Left ventricle myocardium inferior (tissue), 1 donor: ENCODE measurements around the gene PHRF1. TPM values are rescaled to one million over a fixed set of nuclear protein-coding genes. Genes with fewer than 3 reads are reported as not detected.

ENCODE experiments used
- DNase-seq: peaks from one replicate; pipeline ENCODE4 v3.0.0-alpha.2; 2020
- H3K27ac ChIP-seq: fragments of 200-600 bp; replicated peaks from 2 replicates; pipeline ENCODE4 v1.8.0; 2021
- H3K27me3 ChIP-seq: fragments of 200-600 bp; 2 replicates; pipeline ENCODE4 v1.8.0; 2021; ENCODE audit warnings: low read depth
- H3K36me3 ChIP-seq: fragments of 200-600 bp; 2 replicates; pipeline ENCODE4 v1.8.0; 2021
- H3K4me1 ChIP-seq: fragments of 200-600 bp; 2 replicates; pipeline ENCODE4 v1.8.0; 2021
- H3K4me3 ChIP-seq: fragments of 200-600 bp; 2 replicates; pipeline ENCODE4 v1.8.0; 2021; ENCODE audit warnings: mild to moderate bottlenecking, moderate library complexity
- H3K9me3 ChIP-seq: fragments of 200-600 bp; replicated peaks from 2 replicates; pipeline ENCODE4 v1.8.0; 2021
- intact Hi-C: fragments of 100-400 bp; cut with micrococcal nuclease; formaldehyde crosslinking; loops from one replicate; pipeline ENCODE4 v1.11.0; 2022
- total RNA-seq: library from RNA; stranded (reverse); fragmentation: NEBNext Ultra II Directional; extraction: Animal tissue kit (Norgen Biotek cat#: 25700); gene quantifications from one replicate; pipeline ENCODE4 v1.2.1, GENCODE V29; 2021
- TF ChIP-seq, protein P1 (sequence below): fragments of 200-600 bp; IDR thresholded peaks from 2 replicates; pipeline ENCODE4 v1.8.0; 2021; ENCODE audit warnings: antibody characterized with exemption, mild to moderate bottlenecking, borderline replicate concordance
- donor health status: DM: no; HTN: yes; CAD: no; lungs with severe emphysema.

PHRF1 gene
- total RNA-seq, 1 donor from 2014 or later = 17.7 TPM

DNA sequence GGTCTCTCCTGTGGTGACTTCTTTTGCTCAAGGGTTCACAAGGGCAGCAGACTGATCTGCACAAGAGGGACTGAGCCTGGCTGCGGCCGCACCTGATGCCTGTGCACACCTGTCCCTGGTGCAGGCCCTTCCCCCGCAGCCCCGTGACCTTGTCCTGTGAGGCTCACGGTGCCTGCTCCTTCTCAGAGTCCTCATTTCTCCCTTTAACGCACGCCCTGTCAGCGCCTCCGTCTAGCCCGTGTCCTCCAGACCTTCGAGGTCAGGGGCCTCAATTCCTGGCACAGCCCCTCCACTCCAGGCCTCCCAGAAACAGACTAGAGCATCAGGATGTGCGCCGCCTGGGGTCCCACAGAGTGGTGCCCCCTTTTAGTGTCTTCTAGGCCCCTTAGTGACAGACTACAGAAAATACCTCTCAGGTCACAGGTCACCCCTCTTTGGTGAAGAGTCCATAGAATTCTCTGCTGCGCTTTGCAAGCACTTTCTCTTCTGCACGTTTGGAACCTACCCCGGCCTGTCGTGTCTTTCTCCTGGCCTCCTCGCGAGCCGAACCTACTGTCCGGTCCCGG, 59.8 kb downstream of the PHRF1 start:
- H3K9me3 ChIP-seq = no peaks in the 10 kb centered on the region
- peaks cover 41% of the 10 kb centered on the region for H3K4me1 ChIP-seq
- TF ChIP-seq, protein P1, sequence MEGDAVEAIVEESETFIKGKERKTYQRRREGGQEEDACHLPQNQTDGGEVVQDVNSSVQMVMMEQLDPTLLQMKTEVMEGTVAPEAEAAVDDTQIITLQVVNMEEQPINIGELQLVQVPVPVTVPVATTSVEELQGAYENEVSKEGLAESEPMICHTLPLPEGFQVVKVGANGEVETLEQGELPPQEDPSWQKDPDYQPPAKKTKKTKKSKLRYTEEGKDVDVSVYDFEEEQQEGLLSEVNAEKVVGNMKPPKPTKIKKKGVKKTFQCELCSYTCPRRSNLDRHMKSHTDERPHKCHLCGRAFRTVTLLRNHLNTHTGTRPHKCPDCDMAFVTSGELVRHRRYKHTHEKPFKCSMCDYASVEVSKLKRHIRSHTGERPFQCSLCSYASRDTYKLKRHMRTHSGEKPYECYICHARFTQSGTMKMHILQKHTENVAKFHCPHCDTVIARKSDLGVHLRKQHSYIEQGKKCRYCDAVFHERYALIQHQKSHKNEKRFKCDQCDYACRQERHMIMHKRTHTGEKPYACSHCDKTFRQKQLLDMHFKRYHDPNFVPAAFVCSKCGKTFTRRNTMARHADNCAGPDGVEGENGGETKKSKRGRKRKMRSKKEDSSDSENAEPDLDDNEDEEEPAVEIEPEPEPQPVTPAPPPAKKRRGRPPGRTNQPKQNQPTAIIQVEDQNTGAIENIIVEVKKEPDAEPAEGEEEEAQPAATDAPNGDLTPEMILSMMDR = no peak
- peaks cover 49% of the 10 kb centered on the region for H3K27me3 ChIP-seq
- no peaks in the 10 kb centered on the region for H3K36me3 ChIP-seq
- H3K27ac ChIP-seq = no peak overlapping the region
- no peak for DNase-seq
- intact Hi-C loops = no loop called here
- H3K4me3 ChIP-seq = no peak overlapping the region

DNA sequence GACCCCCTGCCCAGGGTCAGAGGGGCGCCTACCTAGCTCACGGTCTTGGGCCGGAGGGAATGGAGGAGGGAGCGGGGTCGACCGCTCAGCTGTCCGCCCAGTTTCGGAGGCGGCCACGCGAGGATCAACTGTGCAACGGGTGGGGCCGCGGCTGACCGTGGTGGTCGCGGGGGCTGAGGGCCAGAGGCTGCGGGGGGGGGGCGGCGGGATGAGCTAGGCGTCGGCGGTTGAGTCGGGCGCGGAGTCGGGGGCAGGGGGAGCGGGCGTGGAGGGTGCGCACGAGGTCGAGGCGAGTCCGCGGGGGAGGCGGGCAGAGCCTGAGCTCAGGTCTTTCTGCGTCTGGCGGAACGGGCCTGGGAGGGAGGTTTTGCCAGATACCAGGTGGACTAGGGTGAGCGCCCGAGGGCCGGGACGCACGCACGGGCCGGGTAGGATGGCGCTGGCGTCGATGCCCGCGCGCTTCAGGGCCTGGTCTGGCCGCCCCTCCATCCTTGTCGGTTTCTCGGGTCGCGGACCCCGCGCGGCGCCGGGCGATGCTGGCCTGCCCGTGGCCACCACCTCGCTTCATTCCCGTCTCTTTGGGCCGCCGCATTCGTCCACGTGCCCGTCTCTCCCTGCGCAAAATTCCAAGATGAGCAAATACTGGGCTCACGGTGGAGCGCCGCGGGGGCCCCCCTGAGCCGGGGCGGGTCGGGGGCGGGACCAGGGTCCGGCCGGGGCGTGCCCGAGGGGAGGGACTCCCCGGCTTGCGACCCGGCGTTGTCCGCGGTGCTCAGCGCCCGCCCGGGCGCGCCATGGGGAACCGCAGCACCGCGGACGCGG, 60.5 kb downstream of the PHRF1 start, which contains the start of gene DRD4:
Gene DRD4, plus strand, starts transcription at position 759 of the 822 bp plus-strand sequence. Its CDS starts 36 bp downstream, at position 795.
- intact Hi-C loops = no loop called here
- no peaks in the 10 kb centered on the region for H3K9me3 ChIP-seq

DNA sequence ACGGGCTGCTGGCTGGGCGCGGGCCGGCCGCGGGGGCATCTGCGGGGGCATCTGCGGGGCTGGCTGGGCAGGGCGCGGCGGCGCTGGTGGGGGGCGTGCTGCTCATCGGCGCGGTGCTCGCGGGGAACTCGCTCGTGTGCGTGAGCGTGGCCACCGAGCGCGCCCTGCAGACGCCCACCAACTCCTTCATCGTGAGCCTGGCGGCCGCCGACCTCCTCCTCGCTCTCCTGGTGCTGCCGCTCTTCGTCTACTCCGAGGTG, 61.0 kb downstream of the PHRF1 start:
- no peaks in the 10 kb centered on the region for H3K36me3 ChIP-seq
- H3K9me3 ChIP-seq = no peaks in the 10 kb centered on the region
- H3K27me3 ChIP-seq = peaks cover 49% of the 10 kb centered on the region
- H3K27ac ChIP-seq = no peak overlapping the region
- TF ChIP-seq, protein P1 = no peak
- peaks cover 41% of the 10 kb centered on the region for H3K4me1 ChIP-seq
- H3K4me3 ChIP-seq = peak overlapping the region; percentile 51
- intact Hi-C loops = no loop called here
- no peak for DNase-seq

More for the DNA sequence above, 60.5 kb downstream of the PHRF1 start, which contains the start of gene DRD4:
- H3K4me1 ChIP-seq = peaks cover 41% of the 10 kb centered on the region
- H3K27me3 ChIP-seq = peaks cover 49% of the 10 kb centered on the region
- TF ChIP-seq, protein P1 = no peak
- no peak for DNase-seq
- H3K27ac ChIP-seq = no peak within 1 kb of the TSS
- peak within 1 kb of the TSS; percentile 51 for H3K4me3 ChIP-seq
- no peaks in the 10 kb centered on the region for H3K36me3 ChIP-seq

DNA sequence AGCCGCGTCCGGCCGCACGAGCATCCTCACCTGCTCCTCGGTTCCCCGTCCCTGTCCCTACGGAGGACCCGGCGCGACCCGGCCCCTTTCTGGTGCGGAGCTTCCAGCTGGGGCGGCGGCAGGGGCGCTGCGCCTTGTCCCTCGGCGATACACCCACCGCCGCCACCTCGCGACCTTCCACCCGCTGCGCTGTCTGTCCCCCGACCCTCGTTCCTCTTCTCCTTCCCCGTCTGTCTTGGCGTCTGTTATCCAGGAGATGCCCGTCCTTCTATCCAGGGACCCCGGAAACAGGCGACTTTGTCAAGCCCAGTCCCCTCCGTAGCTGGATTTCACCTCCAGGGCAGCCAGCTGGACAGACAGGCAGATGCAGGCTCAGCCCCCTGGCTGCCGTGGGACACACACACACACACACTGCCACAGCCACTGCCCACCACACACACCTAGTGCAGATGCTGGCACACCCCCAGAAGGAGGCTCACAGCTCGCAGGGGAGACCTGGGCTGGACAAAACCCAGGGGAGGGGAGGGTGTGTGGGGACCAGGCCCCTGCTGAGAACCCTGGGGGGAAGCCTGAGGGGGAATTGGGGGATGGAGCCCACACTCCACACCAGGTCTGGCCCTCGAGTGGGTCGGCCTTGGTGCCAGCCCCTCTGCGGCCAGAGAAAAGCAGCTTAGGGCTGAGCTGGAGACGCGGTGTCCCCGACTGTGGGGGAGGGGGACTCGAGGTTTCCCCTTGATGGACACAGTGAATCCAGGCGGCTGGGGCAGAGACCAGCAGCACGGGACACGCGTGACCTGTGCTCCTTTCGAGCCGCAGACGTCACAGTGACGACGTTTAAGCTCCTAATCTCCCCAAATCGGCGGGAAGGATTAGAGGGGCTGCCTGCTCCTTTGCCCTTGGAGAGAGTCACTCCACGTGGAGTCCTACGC, 61.6 kb downstream of the PHRF1 start:
- Histone ChIP-seq H3K36me3 (no peaks in the 10 kb centered on the region), H3K9me3 (no peaks in the 10 kb centered on the region), H3K27ac (no peak overlapping the region), H3K4me1 (peaks cover 41% of the 10 kb centered on the region), H3K27me3 (peaks cover 49% of the 10 kb centered on the region), H3K4me3 (peak overlapping the region; percentile 51)
- TF ChIP-seq, protein P1 = no peak
- intact Hi-C loops = no loop called here
- DNase-seq = no peak

DNA sequence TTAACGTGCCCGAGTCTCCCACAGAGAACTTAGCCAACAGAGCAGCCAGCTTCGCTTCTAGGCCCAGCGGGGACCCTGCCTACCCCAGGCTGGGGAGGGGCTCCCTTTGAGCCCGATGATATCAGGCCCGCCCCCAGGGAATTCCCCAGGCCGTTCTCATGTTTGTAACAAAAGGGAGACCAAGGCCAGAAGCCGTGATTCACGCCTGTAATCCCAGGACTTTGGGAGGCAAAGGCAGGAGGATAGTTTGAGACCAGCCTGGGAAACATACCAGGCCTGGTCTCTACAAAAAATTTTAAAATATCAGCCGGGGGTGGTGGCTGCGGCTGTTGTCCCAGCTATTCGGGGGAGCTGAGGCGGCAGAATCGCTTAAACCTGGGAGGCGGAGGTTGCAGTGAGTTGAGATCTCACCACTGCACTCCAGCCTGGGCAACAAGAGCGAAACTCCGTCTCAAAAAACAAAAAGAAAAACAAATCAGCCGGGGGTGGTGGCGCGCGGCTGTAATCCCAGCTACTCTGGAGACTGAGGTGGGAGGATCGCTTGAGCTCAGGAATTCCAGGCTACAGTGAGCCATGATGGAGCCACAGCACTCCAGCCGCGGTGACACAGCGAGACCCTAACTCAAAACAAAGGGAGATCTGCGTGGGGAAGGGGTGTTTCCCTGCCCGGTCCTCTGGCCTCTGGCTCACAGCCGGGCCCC, 62.5 kb downstream of the PHRF1 start:
- TF ChIP-seq, protein P1 = no peak
- intact Hi-C loops = no loop called here
- Histone ChIP-seq H3K27ac (no peak overlapping the region), H3K4me1 (peaks cover 41% of the 10 kb centered on the region), H3K36me3 (peaks cover 8% of the 10 kb centered on the region), H3K27me3 (peaks cover 49% of the 10 kb centered on the region), H3K4me3 (peak overlapping the region; percentile 17), H3K9me3 (no peaks in the 10 kb centered on the region)
- no peak for DNase-seq
